Activated naive CD8-positive, alpha-beta T cell treated with anti-CD3 and anti-CD28 coated beads, Interleukin-2, amount 10 ng/mL, durations not matched to agents 7 days and 5 days (primary cell): ENCODE results near the gene NOL3. TPM values are rescaled to one million over a fixed set of nuclear protein-coding genes. Genes with fewer than 3 reads are reported as not detected.
A peak's percentile ranks its signal among the peaks of the same experiment; 100 is the strongest.

Source experiments
- ATAC-seq: fragments of 150-1000 bp; cut with Tn5 transposase; one replicate; pipeline ENCODE4 v1.10.0; 2021; ENCODE audit warnings: low read depth, moderate library complexity
- POLR2A ChIA-PET: fragments of 350-600 bp; sonication (Branson Sonifier 250); formaldehyde crosslinking; loops from one replicate; lab custom pipeline; 2021; ENCODE audit warnings: antibody characterized with exemption; lab: Charles Lee
- DNase-seq: peaks from one replicate; pipeline ENCODE4 v3.0.0; 2021
- H3K27ac Mint-ChIP-seq: one replicate; pipeline ENCODE4 v1.8.0; 2022; ENCODE audit warnings: mild to moderate bottlenecking, mixed read lengths
- H3K27me3 Mint-ChIP-seq: one replicate; pipeline ENCODE4 v1.8.0; 2022; ENCODE audit warnings: mild to moderate bottlenecking, moderate library complexity, mixed read lengths
- H3K36me3 Mint-ChIP-seq: one replicate; pipeline ENCODE4 v1.8.0; 2021; ENCODE audit warnings: mild to moderate bottlenecking, mixed read lengths
- H3K4me1 Mint-ChIP-seq: one replicate; pipeline ENCODE4 v1.8.0; 2021; ENCODE audit warnings: mixed read lengths
- H3K4me3 Mint-ChIP-seq: one replicate; pipeline ENCODE4 v1.8.0; 2022; ENCODE audit warnings: mild to moderate bottlenecking, moderate library complexity, mixed read lengths
- H3K9me3 Mint-ChIP-seq: one replicate; pipeline ENCODE4 v1.8.0; 2021; ENCODE audit warnings: mixed read lengths
- microRNA-seq: library from miRNA; unstranded; fragments of <30 nt; microRNA quantifications from one replicate; pipeline ENCODE4 v1.2.0, GENCODE V29; 2022
- total RNA-seq, 2 experiments: library from RNA; stranded (reverse); gene quantifications; one replicate each; pipeline ENCODE4 v1.2.3, GENCODE V29; 2021

NOL3 gene
- total RNA-seq, 2 experiments from 2014 or later: 17.7 to 18.6 TPM

DNA sequence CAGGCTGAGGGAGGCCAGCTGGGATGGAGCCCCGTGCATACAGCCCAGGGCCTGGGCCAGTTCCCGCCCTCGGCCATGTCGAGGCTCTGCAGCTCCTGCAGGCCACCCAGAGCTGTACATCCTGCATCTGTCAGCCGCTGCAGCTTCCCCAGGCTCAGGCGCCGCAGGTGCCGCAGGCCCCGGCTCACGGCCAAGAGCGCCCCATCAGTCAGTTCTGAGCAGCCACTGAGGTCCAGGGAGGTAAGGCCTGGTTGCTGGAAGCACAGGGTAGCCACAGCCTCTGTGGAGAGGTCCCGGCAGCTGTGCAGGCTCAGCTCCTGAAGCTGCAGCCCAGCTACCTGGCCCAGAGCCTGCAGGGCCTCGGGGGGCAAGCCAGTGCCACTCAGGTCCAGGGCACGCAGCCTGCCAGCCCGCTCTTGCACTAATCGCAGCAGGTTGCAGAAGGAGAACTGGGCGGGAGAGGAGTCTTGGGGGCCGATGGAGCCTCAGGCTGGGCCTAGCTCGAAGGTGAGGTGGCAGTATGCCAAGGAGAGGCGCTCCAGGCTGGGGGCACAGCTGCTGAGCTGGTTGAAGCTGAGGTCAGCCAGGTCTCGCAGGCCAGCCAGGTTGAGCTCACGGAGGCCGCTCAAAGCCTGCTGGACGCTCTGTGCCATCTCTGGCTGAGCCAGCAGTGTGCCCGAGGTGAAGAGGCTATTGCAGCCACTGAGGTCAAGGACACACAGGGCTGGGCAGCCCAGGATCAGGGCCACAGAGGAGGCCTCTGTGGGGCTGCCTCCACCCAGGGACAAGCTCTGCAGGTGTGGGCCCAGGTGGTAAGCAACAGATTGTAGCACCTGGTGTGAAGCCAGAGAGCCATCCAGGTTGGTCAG, 40.0 kb downstream of the NOL3 start:
- Mint-ChIP-seq H3K4me1 (peaks cover 3% of the 10 kb centered on the region), H3K9me3 (no peaks in the 10 kb centered on the region), H3K4me3 (no peak overlapping the region), H3K27ac (no peak overlapping the region), H3K27me3 (no peaks in the 10 kb centered on the region), H3K36me3 (no peaks in the 10 kb centered on the region)
- ATAC-seq (no peak), DNase-seq (no peak)
- POLR2A ChIA-PET: interaction anchor here (1.1 to 1.4 kb wide), 2 partner anchors 16 to 27 kb away, joined by 3 to 5 read pairs; partner anchors contain the start of gene TMEM208

DNA sequence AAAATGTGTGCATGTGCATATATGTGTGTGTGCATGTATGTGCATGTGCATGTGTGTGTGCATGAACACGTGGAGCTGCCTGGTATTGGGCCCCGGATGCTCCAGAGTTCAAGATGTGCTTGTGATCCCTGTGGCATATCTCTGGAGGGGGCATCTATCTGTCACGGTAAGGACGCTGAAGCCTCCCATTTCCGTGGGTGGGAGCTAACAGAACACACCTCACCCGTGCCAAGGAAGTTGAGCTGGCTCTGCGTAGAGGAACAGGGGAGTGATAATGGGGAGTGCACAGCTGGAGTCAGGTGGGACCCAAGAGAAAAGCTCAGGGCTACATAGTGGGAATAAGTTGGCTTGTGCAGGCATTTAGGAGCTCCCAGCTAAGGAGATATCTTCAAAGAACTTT, 41.3 kb downstream of the NOL3 start:
- H3K4me1 Mint-ChIP-seq: peaks cover 3% of the 10 kb centered on the region
- H3K36me3 Mint-ChIP-seq: no peaks in the 10 kb centered on the region
- H3K27ac Mint-ChIP-seq: no peak overlapping the region
- no peaks in the 10 kb centered on the region for H3K9me3 Mint-ChIP-seq
- no peaks in the 10 kb centered on the region for H3K27me3 Mint-ChIP-seq
- POLR2A ChIA-PET: no interaction called here
- no peak for DNase-seq
- H3K4me3 Mint-ChIP-seq: no peak overlapping the region
- ATAC-seq: no peak

DNA sequence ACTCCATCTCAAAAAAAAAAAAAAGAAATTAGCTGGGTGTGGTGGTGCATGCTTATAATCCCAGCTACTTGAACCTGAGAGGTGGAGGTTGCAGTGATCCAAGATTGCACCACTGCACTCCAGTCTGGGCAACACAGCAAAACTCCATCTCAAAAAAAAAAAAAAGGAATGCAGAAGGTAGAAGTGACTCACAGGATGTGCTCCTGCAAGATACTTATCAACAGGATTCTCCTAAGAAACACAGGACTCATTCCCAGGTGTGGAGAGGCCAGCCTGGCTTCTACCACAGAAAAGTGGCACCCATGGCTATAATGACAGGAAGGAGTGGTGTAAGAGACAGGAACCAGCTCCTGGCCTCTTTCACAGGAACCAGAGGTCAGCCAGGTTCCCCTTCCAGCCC, 42.4 kb downstream of the NOL3 start:
- Mint-ChIP-seq H3K4me1 (peaks cover 12% of the 10 kb centered on the region), H3K9me3 (no peaks in the 10 kb centered on the region), H3K27me3 (no peaks in the 10 kb centered on the region), H3K4me3 (no peak overlapping the region), H3K36me3 (no peaks in the 10 kb centered on the region), H3K27ac (no peak overlapping the region)
- no peak for ATAC-seq
- POLR2A ChIA-PET: interaction anchor here (1.2 kb wide), 1 partner anchor 28 kb away, joined by 5 read pairs; no protein-coding TSS in a partner anchor
- no peak for DNase-seq

DNA sequence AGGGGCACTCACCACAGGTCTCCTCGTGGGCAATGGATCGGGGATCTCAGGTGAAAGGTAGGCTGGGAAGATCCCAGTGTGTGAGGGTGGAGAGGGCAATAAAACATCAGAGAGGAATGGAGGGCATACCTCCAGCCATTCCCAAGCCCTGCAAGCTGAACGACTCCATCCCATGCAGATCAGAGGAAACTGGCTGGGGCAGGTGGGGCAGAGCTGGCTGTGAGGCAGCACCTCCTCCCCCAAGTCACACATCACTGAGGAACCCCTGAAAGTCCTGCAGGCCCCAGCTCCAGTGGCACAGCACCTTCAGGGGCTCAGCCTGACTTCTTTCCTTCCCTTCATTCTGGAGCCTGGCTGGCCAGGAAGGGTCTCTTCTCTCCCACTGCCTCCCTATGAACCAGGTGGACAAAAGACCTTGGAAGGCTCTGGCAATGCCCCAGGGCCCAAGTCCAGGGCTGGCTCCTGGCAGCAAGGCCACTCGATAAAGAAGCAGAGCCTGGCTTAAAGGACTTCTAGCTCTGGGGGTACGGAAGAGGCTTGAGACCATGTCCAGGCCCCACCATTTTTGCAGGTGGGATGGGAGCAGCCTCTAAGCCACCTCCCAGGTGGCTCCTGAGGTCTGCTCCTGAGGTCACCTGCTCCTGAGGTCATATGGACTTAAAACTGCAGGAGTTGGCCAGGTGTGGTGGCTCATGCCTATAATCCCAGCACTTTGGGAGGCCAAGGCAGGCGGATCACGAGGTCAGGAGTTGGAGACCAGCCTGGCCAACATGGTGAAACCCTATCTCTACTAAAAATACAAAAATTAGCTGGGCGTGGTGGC, 43.1 kb downstream of the NOL3 start:
- H3K36me3 Mint-ChIP-seq: no peaks in the 10 kb centered on the region
- no peaks in the 10 kb centered on the region for H3K9me3 Mint-ChIP-seq
- H3K27me3 Mint-ChIP-seq: no peaks in the 10 kb centered on the region
- DNase-seq (no peak), ATAC-seq (no peak)
- POLR2A ChIA-PET: interaction anchor here (1.2 kb wide), 1 partner anchor 29 kb away, joined by 5 read pairs; no protein-coding TSS in a partner anchor
- H3K4me3 Mint-ChIP-seq: no peak overlapping the region
- H3K27ac Mint-ChIP-seq: no peak overlapping the region
- H3K4me1 Mint-ChIP-seq: peaks cover 13% of the 10 kb centered on the region

DNA sequence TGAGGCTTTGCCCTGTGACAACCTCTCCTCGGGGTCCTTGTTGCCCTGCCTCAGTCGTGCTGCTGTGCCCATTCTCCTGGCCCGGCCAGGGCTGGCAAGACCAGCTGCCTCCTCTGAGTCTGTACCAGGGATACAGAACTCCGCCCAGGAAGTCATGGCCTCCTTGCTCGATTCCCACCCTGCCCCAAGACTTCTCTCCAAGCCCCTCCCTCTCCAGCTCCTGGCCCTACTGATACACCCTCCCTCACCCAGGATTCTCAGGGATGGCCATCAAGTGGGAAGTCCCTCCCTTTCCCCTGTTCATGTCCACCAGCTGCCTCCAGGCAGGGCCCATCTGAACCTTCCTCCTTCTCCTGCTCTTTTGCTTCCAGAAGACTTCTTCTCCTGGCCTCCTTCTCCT, 45.4 kb downstream of the NOL3 start:
- Mint-ChIP-seq H3K9me3 (no peaks in the 10 kb centered on the region), H3K27ac (peak overlapping the region; percentile 31), H3K4me1 (peaks cover 12% of the 10 kb centered on the region), H3K36me3 (no peaks in the 10 kb centered on the region), H3K4me3 (no peak overlapping the region), H3K27me3 (no peaks in the 10 kb centered on the region)
- POLR2A ChIA-PET: no interaction called here
- no peak for DNase-seq
- no peak for ATAC-seq

DNA sequence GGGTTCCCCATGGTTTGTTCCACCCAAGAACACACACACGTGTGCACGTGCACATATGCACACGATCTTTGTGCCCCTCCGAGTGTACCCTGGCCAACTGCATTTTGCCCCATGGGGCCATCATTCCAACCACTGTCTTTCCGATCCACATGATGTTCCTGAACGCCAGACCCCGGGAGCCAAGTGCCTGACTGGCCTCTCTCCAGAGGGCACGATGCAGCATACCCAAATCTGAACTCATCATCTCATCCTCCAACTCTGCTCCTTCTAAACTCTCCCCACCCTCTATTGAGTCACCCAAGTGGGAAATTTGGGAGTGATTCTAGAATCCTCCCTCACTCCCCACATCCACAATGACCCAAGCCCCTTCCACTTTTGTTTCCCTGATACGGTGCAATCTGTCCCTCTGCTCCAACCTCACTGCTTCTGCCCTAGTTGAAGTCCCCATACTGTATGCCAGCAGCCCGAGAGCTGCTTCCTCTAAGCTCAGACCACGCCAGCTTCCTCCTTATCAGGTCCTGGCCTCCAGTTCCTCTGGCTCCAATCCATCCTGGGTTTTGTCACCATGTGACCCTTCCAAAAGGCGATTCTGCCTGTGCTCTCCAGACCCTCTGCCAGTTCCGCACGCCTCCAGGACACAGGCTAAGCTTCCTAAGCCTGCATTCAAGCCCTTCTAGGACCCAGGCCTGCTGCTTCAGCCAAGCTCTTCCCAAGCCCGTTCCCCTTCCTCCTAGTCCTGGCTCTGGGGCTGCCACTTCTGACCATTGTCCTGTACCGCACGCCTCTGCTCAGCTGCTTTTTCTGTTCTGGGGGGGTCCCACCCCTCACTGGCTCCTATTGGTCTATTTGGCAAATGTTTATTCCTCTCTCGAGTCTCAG, 46.5 kb downstream of the NOL3 start:
- H3K4me3 Mint-ChIP-seq: no peak overlapping the region
- POLR2A ChIA-PET: interaction anchor here (1.1 to 2.4 kb wide), 2 partner anchors 10 to 31 kb away, joined by 3 to 9 read pairs; partner anchors contain the start of genes FHOD1 and TMEM208

DNA sequence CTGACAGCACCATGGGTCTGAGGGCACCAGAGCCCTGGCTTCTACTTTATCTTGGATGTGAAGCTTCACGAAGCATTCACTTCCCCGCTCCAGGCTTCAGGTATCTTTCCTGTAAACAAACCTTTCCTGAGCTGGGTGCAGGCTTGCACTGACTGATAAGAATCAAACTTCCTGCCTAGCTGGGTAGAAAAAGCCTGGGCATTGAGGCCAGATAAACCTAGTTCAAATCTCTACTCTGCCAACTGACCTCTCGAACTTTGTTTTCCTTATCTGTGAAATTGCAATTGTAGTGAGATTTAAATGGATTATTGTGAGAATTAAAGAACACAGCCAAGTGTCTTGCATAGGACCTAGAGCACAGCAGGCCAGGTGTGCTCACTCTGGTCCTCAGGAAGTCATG, 53.7 kb downstream of the NOL3 start:
- peaks cover 31% of the 10 kb centered on the region for H3K4me1 Mint-ChIP-seq
- ATAC-seq (no peak), DNase-seq (no peak)
- POLR2A ChIA-PET: interaction anchor here (10.3 kb wide), 1 partner anchor 22 kb away, joined by 130 read pairs; the partner anchor contains the start of genes FHOD1 and SLC9A5
- no peaks in the 10 kb centered on the region for H3K27me3 Mint-ChIP-seq
- no peak overlapping the region for H3K4me3 Mint-ChIP-seq
- no peaks in the 10 kb centered on the region for H3K9me3 Mint-ChIP-seq
- peaks cover 2% of the 10 kb centered on the region for H3K36me3 Mint-ChIP-seq
- no peak overlapping the region for H3K27ac Mint-ChIP-seq

More for the DNA sequence above, 46.5 kb downstream of the NOL3 start:
- Mint-ChIP-seq H3K27ac (peak overlapping the region; percentile 41), H3K4me1 (peaks cover 12% of the 10 kb centered on the region), H3K36me3 (no peaks in the 10 kb centered on the region), H3K27me3 (no peaks in the 10 kb centered on the region), H3K9me3 (no peaks in the 10 kb centered on the region)
- ATAC-seq (no peak), DNase-seq (no peak)

Small RNAs within 50 kb of the gene (microRNA-seq; reads per million reads assigned to microRNA genes)
- 82.1 reads per million, percentile 52 among the genes with 10 or more reads in this experiment for gene MIR328

Other genes with a start within 250 kb of the NOL3 start
- under 1 TPM; 0.60 to 0.61 TPM for gene RRAD, start 245.0 kb upstream of the NOL3 start, total RNA-seq
- gene CIAO2B, start 236.1 kb upstream of the NOL3 start, total RNA-seq: 100 to 1,000 TPM in 1 of 2 experiments, 10 to 100 TPM in 1; 98.0 to 106 TPM
- gene CES2, start 235.0 kb upstream of the NOL3 start, total RNA-seq: 10 to 100 TPM; 45.4 to 46.4 TPM
- gene CES3, start 209.3 kb upstream of the NOL3 start, total RNA-seq: 1 to 10 TPM; 4.8 to 8.3 TPM
- gene CES4A, start 181.9 kb upstream of the NOL3 start, total RNA-seq: 10 to 100 TPM; 16.2 to 17.5 TPM
- gene CBFB, start 141.4 kb upstream of the NOL3 start, total RNA-seq: 100 to 1,000 TPM; 193 to 198 TPM
- 10 to 100 TPM; 16.6 to 17.3 TPM for gene PHAF1, start 60.6 kb upstream of the NOL3 start, total RNA-seq
- 10 to 100 TPM in 1 of 2 experiments, 1 to 10 TPM in 1; 9.0 to 10.1 TPM for gene B3GNT9, start 19.5 kb upstream of the NOL3 start, total RNA-seq
- 10 to 100 TPM; 77.3 to 81.7 TPM for gene TRADD, start 10.6 kb upstream of the NOL3 start, total RNA-seq
- 10 to 100 TPM; 34.1 to 41.3 TPM for gene FBXL8, start 10.6 kb upstream of the NOL3 start, total RNA-seq
- 10 to 100 TPM; 61.5 to 76.8 TPM for gene HSF4, start 5.8 kb upstream of the NOL3 start, total RNA-seq
- 10 to 100 TPM; 57.4 to 59.1 TPM for gene MATCAP1, start 13.4 kb downstream of the NOL3 start, total RNA-seq
- not detected for gene EXOC3L1, start 19.6 kb downstream of the NOL3 start, total RNA-seq
- 100 to 1,000 TPM; 105 to 114 TPM for gene E2F4, start 21.6 kb downstream of the NOL3 start, total RNA-seq
- 1 to 10 TPM; 7.6 to 9.4 TPM for gene ELMO3, start 28.6 kb downstream of the NOL3 start, total RNA-seq
- 10 to 100 TPM; 30.3 to 30.5 TPM for gene TMEM208, start 56.6 kb downstream of the NOL3 start, total RNA-seq
- 10 to 100 TPM; 92.2 to 92.8 TPM for gene FHOD1, start 76.9 kb downstream of the NOL3 start, total RNA-seq
- gene SLC9A5, start 78.4 kb downstream of the NOL3 start, total RNA-seq: 1 to 10 TPM; 3.5 to 4.5 TPM
- gene PLEKHG4, start 109.0 kb downstream of the NOL3 start, total RNA-seq: 10 to 100 TPM; 15.7 to 18.2 TPM
- 1 to 10 TPM; 1.2 to 1.6 TPM for gene KCTD19, start 156.2 kb downstream of the NOL3 start, total RNA-seq
- under 1 TPM; 0.28 to 0.64 TPM for gene LRRC36, start 156.3 kb downstream of the NOL3 start, total RNA-seq
- not detected for gene TPPP3, start 223.0 kb downstream of the NOL3 start, total RNA-seq
- gene ZDHHC1, start 245.9 kb downstream of the NOL3 start, total RNA-seq: under 1 TPM; 0.36 to 0.40 TPM